Ovary (tissue), 3 donors: ENCODE results near the gene DECR2.

Experiments used
- CTCF ChIP-seq, 3 donors: fragments of 450-650 bp in 2 of 3; fragments of 200-600 bp in 1 of 3; IDR thresholded peaks; one replicate each; pipeline versions ENCODE4 v1.5.1 to v1.8.0; 2016 to 2022; ENCODE audit warnings: antibody characterized with exemption in 3 of 3, mild to moderate bottlenecking in 1 of 3
- POLR2A ChIP-seq: fragments of 450-650 bp; IDR thresholded peaks from one replicate; pipeline ENCODE4 v1.6.1; 2017; ENCODE audit warnings: antibody characterized with exemption, mild to moderate bottlenecking, moderate library complexity
- donor health status: DM: no; HTN: no; CAD: no.

GRCh38 chr16:455453-455852 lies 53.8 kb downstream of the DECR2 start:
- TF ChIP-seq CTCF (IDR thresholded peaks at IDR 0.05) (no peak), POLR2A (no peak)
